ENCODE results near the gene STAG2.

- TF ChIP-seq CTBP1 (IDR thresholded peaks at IDR 0.05; ENCODE audit: borderline replicate concordance) (no peak), SP1 (IDR thresholded peaks at IDR 0.05) (no peak), FOXK2 (IDR thresholded peaks at IDR 0.05) (no peak), SUZ12 (IDR thresholded peaks at IDR 0.05) (no peak), ZNF384 (IDR thresholded peaks at IDR 0.05) (no peak), PKNOX1 (IDR thresholded peaks at IDR 0.05) (no peak), ARNT (IDR thresholded peaks at IDR 0.05) (no peak), HDGF (IDR thresholded peaks at IDR 0.05; ENCODE audit: borderline replicate concordance) (no peak), TARDBP (IDR thresholded peaks at IDR 0.05) (no peak), FOXM1 (IDR thresholded peaks at IDR 0.05; ENCODE audit: borderline replicate concordance) (no peak), FOXA1 (IDR thresholded peaks at IDR 0.05) (no peak)
Observed at GRCh38 chrX:123975180-123975579, 13.7 kb downstream of the STAG2 start.

Data from HEK293T (cell line).